DMS 273 treated with DMSO at 0.1 percent for 48 hours (cell line): Measurements from ENCODE around the gene AUTS2.

ENCODE experiments used
- DNase-seq: peaks from one replicate; lab custom pipeline; 2025; lab: John Stamatoyannopoulos, UW

Gene AUTS2

DNA sequence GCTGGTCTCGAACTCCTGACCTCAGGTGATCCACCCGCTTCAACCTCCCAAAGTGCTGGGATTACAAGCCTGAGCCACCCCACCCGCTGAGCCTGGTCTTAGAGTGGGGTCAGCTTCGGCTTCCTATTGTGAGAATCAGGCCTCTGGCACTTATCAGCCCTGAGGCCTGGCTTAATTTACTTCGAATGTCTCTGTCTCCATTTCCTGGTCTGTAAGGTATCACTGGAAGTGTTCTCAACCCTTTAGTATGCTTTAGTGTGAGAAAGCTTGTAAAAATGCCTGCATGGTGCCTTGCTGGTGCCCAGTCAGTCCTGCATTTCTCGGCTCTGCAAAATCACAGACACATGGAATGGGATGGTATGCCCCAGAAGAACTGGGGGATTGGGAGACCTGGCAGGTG is 862.3 kb downstream of the AUTS2 start:
- no peak for DNase-seq

DNA sequence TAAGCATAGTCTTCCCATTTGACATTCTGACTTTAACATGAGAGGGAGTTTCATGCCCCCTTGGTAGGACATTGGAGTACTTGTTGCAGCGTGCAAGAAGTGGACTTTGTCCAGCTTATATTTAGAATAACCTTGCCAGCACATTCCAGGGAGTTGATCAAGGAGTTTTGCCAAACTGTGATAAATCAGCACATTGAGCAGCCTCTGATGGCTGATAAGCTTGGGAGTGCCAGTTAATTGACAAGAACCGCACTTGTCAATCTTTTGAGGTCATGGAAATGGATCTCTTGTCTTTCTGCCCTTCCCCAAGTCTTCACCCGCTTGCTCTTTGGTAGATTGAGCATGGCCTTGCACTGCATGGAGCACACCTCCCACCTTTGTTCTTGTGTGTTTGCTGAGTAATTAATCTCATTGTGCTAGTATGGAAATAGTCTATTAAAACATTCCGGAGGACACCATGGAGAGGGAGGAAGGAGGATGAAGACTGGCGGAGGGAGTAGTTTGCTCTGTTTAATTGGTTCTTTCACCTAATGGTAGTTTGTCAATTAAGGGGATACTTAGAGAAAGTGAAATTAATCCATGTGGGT is 865.2 kb downstream of the AUTS2 start:
- DNase-seq: no peak

DNA sequence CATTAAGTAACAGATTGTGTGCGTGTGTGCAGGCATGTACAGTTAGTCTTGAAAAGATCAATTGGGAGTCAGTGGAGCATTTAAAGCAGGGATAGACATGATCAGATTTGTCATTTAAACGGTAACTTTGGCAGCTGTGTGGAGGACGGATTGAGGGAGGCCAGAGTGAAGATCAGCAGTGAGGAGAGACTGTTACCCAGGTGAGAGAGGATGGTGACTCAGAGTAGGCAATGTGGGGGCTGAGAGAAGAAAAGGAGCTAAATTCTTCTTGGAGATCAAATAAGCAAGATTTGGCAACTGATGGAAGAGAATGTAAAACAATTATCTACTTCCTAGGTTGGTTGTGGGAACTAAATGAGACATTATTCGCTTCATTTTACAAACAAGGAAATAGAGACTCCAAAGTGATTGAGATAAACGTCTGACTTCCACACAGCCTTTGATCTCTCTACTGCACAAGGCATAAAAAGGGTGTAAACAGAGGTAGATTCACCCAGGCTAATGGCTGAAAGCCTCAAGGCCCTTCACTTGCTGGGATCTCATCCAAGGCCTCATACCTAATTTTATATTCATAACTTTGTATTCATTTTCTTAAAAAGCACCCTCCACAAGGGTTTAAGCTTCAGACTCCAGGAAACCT is 868.6 kb downstream of the AUTS2 start:
- DNase-seq: no peak

DNA sequence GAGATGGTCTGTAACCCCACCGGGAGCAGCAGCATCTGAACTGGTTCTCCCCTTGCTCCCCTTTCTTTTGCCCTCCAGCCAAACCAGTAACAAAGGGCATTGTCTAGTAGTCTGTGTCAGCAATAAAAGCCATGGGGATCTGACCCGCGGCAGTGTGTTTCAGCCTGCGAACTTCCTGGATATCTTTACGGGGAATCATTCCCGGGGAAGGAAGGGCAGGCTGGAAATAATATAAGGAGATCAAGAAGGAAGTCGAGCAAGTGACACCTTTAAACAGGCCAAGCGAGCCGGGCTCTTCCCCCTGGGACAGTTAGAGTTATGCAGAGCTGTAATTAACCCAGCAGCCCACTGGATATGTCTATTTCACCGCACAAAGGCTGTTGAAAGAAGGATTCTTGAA is 872.5 kb downstream of the AUTS2 start:
- DNase-seq: no peak

GRCh38 chr7:70472601-70473237 is 874.4 kb downstream of the AUTS2 start:
- DNase-seq: no peak

- no peak for DNase-seq
Observed at GRCh38 chr7:70474639-70475234, 876.5 kb downstream of the AUTS2 start.

GRCh38 chr7:70477036-70478010 is 879.0 kb downstream of the AUTS2 start:
- no peak for DNase-seq

- DNase-seq: no peak
Observed at GRCh38 chr7:70479153-70480021, 881.1 kb downstream of the AUTS2 start.

DNA sequence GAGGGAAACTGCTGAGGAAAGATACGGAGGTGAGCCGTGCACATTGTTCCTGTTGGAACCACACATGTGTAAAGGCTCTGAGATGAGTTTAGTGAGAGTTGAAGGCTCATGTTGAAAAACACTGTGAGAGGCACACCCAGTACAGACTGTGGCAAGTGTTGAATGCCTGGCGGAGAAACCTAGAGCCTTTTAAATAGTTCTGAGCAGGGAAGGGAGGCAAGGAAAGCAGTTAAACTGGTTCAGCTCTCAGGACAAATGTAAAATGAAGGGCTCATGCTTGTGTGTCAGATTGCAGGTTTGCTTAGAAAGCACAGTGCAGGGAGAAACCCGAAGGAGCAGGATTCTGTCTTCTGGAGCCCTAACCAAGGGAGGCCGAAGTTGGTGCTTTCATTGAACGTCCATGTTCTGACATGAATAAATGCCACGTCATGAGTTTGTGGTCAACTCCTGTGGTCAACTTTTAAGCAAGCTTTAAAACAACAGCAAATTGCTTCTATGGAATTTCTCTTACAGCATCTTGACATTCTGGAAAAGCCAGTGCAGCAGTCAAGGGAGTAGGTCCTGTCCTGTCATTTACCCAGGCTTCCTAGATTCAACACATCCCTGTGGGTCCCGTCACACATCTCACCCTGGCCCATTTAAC is 882.8 kb downstream of the AUTS2 start:
- no peak for DNase-seq

DNA sequence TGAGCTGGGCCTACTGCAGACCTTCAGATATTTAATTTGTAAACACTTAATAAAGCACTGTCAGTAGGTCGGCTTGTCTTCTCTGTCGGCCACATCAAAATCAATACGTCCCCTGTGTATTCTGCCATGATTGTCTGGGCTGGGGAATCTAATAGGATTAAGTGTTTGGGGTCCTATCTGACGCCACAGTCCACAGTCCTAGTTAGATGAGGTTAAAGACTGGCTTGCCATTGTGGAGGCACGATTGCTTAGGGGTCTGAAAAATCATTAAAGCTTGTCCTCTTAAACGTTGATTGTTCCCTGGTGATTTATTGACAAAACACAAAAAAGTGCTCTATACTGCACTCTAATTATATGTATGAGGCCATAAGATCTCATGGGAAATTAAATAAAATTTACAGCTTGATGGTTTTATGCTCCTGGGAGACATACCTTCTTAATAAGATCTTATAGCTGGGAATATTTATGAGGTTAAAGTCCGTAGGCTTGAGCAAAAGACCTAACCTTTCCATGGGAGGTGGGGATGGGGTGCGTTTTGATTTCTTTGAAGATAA is 883.4 kb downstream of the AUTS2 start:
- DNase-seq: no peak

DNA sequence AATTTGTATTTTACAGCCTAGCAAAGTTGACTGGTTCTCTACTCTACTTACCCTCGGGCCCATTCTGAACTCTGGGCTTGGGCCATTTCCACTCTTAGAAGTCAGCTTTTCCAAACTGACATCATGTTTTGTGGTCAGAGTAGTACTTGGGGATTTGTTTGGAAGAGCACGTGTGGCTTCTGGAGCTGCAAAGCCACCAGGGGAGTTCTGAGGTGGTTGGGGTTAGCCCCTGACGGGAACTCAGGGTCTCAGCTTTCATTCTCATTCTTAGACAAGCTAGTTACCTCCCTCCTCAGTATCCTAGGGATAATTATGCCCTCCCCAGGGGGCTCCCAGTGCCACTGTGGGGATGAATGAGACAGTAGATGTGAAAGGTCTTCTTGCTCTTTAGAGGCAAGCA is 886.0 kb downstream of the AUTS2 start:
- DNase-seq: no peak

DNA sequence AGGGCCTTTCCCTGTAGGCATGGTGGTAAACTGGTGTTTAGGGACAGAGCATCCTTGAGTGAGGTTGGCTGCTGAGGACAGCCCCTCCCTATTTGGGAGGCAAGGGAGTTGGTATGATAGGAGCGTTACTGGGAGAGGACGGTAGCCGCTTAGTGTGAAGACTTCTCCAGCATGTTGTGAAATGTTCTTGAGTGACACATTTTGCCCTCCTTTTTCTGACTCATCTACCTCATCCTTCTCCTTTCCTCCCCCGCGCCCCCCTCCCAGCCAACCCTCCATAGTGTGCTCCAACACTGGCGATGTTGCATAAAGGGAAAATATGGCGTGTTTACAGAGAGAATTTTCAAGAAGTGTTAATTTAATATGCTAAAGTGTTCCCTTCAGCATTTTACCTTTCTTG is 888.7 kb downstream of the AUTS2 start:
- DNase-seq: no peak

- no peak for DNase-seq
Observed at GRCh38 chr7:70487428-70487827, 889.2 kb downstream of the AUTS2 start.

DNA sequence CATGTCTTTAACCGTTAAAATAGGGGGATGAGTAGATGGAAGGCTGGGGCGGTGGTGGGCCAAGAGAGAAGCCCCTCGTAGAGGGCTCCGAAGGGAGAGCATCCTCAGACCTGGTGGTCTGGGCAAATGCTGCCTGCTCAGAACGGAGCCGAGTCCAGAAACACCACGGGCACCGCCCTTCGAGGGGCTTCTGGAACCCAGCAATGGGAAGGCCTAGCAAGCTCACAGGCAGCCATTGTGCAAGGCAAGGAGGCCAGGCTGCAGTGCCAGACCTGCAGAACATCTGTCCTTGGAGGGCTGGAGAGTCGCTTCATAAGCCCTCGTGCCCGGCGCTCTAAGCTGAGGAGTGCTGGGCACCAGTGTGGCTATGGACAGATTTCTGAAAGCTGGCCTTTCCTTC is 889.6 kb downstream of the AUTS2 start:
- no peak for DNase-seq

DNA sequence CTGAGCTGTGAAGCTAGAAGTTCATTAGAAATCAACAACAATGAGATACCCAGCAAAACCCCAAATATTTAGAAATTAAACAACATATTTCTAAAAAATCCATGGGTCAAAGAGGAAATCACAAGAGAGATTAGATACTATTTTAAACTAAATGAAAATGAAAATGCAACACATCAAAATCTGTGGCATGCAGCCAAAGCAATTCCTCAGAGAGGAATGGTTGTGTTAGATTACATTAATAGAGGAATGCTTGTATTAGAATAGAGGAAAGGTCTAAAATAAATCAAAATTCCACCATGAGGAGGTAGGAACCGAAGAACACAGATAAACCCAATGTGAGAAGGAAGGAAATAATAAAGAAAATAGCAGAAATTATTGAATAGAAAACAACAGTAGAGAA is 891.5 kb downstream of the AUTS2 start:
- no peak for DNase-seq

- no peak for DNase-seq
Observed at GRCh38 chr7:70492625-70493024, 894.4 kb downstream of the AUTS2 start.

DNA sequence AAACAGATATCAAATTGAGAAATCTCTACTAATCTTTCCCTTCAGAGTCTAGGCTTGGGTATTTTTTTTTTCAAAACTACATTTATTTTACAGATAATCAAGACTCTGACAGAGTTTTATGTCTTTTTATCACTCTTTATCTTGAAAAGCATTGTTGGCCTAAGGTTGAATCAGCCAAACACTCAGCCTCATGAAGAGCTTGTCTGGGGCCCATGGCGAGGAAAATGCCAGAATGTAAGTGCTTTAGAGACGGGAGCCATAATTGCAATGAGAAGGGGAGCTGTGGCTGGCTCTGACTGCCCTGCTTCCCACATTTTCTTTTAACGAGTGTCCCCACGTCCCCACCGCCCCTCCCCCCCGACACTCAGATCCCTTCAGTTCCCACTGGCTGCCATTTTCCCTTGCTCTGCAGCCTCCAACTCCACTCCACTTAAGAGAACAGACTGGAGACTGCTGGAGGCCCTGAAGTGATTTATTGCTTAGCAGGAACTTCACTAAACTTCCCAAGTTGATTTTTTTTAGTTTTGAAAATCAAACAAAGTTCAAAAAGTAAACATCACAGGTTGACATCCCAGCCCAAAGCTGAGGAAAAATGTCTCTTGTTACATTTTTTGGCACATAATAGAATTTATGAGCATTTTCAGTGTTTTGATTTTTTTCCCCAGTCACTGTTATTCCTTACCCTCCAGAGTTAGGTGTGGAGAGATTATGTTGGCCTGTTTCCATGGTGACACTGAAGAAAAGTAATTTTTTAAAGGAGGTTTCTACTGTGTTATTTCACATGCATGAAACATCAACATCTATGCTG is 896.2 kb downstream of the AUTS2 start:
- DNase-seq: no peak

GRCh38 chr7:70495033-70495376 is 896.7 kb downstream of the AUTS2 start:
- DNase-seq: no peak

DNA sequence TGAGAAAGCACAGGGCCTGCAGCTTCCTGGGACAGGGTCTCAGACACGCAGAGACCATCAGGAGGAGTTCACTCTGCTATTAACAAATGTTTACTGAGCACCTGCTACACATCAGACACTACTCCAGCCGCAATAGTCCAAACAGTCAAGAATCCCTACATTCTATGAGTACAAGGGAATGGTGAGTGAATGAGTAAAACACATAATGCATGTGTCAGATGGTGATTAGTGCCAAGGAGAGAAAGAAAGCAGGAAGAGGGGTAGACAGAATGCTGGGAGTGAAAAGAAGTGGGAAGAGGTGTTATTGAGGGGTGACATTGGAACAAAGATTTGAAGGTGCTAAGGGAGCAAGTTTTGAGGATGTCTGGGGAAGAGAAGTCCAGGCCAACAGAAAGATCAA is 899.5 kb downstream of the AUTS2 start:
- no peak for DNase-seq
